SJSA1 (cell line): ENCODE results near the gene SP2. TPM values are rescaled to one million over a fixed set of nuclear protein-coding genes. Genes with fewer than 3 reads are reported as not detected.

Source experiments
- DNase-seq, 2 experiments: peaks; one replicate each; pipeline ENCODE4 v3.0.0-alpha.2; 2015 to 2020; ENCODE audit warnings: low spot score in 2 of 2, low read depth in 1 of 2
- H3K27ac ChIP-seq: fragments of 250-450 bp; sonication (Bioruptor Pico); 2 replicates; pipeline ENCODE4 v1.5.1; 2020; ENCODE audit warnings: mild to moderate bottlenecking, moderate library complexity
- H3K27me3 ChIP-seq: fragments of 250-450 bp; sonication (Bioruptor Pico); replicated peaks from 2 replicates; pipeline ENCODE4 v1.5.1; 2020; ENCODE audit warnings: mild to moderate bottlenecking, moderate library complexity
- H3K36me3 ChIP-seq: fragments of 250-450 bp; sonication (Bioruptor Pico); 2 replicates; pipeline ENCODE4 v1.5.1; 2020; ENCODE audit warnings: mild to moderate bottlenecking
- H3K4me1 ChIP-seq: fragments of 250-450 bp; sonication (Bioruptor Pico); replicated peaks from 2 replicates; pipeline ENCODE4 v1.6.1; 2021; ENCODE audit warnings: mild to moderate bottlenecking
- H3K4me3 ChIP-seq: fragments of 250-450 bp; sonication (Bioruptor Pico); 2 replicates; pipeline ENCODE4 v1.5.1; 2020; ENCODE audit warnings: mild to moderate bottlenecking
- H3K9me3 ChIP-seq: fragments of 250-450 bp; sonication (Bioruptor Pico); replicated peaks from 2 replicates; pipeline ENCODE4 v1.5.1; 2020; ENCODE audit warnings: mild to moderate bottlenecking
- total RNA-seq: library from RNA; depleted of rRNA; stranded (reverse); fragments of >200 nt; shearing (Covaris generic); gene quantifications from 2 replicates; pipeline ENCODE4 v1.2.3, GENCODE V29; 2014; rRNA removed

SP2 gene
- total RNA-seq: 1.8 and 2.1 TPM in 2 replicates

DNA sequence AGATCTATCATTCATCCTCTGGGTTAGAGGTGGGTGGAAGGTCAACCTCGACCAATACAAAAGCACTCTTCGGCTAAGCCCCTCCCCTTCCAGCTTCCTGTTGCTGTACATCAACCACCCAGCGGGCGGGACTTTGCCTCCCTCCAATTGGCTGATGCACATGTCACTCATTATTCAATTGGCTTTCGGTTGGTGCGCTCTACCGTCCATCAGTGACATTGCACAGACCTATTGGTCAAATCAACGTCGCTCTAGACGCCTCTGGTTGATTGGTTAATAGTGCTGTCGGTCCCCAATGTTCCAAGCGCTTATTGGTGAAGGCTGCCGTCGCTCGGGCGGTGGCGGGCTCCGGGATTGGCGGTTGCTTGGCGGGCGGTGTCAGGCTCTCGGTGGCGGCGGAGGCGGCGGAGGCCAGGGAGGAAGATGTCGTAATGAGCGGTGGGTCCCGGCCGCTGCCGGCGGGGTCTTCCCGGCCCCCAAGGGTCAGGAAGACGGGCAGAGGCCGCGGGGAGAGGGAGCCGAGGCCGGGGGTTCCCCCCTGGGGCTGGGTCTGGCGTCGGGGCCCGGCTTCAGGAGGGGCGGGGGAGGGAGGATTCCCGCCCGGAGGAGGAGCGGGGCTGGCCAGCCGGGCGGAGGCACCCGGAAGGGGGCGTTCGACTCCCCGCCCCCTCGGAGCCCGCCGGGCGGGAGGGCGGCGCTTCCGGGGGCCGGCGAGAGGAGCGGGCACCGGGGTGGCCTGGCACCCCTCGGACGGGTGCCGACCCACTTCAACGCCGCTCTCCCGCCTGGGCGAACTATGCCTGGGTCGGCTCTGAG, at the start of gene SP2:
Gene SP2 (plus strand): TSS at position 381 of the 816 bp plus-strand sequence. CDS start 51 bp downstream, at position 432.
- Histone ChIP-seq H3K27ac (peak within 1 kb of the TSS; percentile 99), H3K36me3 (peaks cover 18% of the 10 kb centered on the region), H3K27me3 (no peaks in the 10 kb centered on the region), H3K4me1 (peaks cover 12% of the 10 kb centered on the region), H3K4me3 (peak within 1 kb of the TSS; percentile 82), H3K9me3 (no peaks in the 10 kb centered on the region)
- peak; percentile 100 for DNase-seq

- H3K27ac ChIP-seq: no peak overlapping the region
- H3K27me3 ChIP-seq: peaks cover 70% of the 10 kb centered on the region
- no peaks in the 10 kb centered on the region for H3K9me3 ChIP-seq
- peaks cover 13% of the 10 kb centered on the region for H3K4me1 ChIP-seq
- H3K4me3 ChIP-seq: no peak overlapping the region
- H3K36me3 ChIP-seq: no peaks in the 10 kb centered on the region
- no peak for DNase-seq
Measured at GRCh38 chr17:47846716-47847340, 49.2 kb upstream of the SP2 start.

- Histone ChIP-seq H3K27me3 (peaks cover 78% of the 10 kb centered on the region), H3K36me3 (no peaks in the 10 kb centered on the region), H3K4me1 (peaks cover 13% of the 10 kb centered on the region), H3K4me3 (no peak overlapping the region), H3K27ac (no peak overlapping the region), H3K9me3 (no peaks in the 10 kb centered on the region)
- DNase-seq: no peak
Measured at GRCh38 chr17:47847341-47848197, 48.5 kb upstream of the SP2 start.

DNA sequence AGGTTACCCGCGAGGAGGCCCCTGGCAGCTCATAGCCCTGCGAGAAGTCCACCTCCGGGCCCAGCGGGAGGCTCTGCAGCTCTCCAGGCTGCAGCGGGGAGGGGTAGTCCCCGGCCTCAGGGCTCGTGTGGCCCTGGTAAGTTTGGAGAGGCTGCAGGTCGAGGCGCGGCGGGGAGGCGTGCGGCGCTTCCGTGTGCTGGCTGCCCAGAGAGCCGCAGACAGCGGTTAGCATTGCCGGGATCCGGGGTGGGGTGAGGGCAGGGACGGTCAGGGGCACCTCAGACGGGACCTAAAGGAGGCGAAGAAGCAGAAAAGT, 47.9 kb upstream of the SP2 start:
- Histone ChIP-seq H3K4me1 (peaks cover 13% of the 10 kb centered on the region), H3K27me3 (peaks cover 84% of the 10 kb centered on the region), H3K4me3 (no peak overlapping the region), H3K36me3 (no peaks in the 10 kb centered on the region), H3K9me3 (no peaks in the 10 kb centered on the region), H3K27ac (no peak overlapping the region)
- no peak for DNase-seq

- Histone ChIP-seq H3K9me3 (no peaks in the 10 kb centered on the region), H3K27me3 (peaks cover 98% of the 10 kb centered on the region), H3K27ac (no peak overlapping the region), H3K4me1 (peaks cover 13% of the 10 kb centered on the region), H3K36me3 (no peaks in the 10 kb centered on the region), H3K4me3 (no peak overlapping the region)
- no peak for DNase-seq
Measured at GRCh38 chr17:47850373-47850691, 45.7 kb upstream of the SP2 start.

GRCh38 chr17:47850692-47851573, 45.1 kb upstream of the SP2 start, which contains the start of gene SP6:
Gene SP6 (minus strand): TSS chr17:47851163. CDS start chr17:47848429, 2,734 bp downstream.
- no peak within 1 kb of the TSS for H3K4me3 ChIP-seq
- H3K4me1 ChIP-seq: peaks cover 13% of the 10 kb centered on the region
- H3K27me3 ChIP-seq: peaks cover 96% of the 10 kb centered on the region
- peak in 1 of 2 experiments; percentile 24 for DNase-seq
- no peaks in the 10 kb centered on the region for H3K9me3 ChIP-seq
- no peaks in the 10 kb centered on the region for H3K36me3 ChIP-seq
- H3K27ac ChIP-seq: no peak within 1 kb of the TSS

GRCh38 chr17:47851764-47852112, 44.3 kb upstream of the SP2 start:
- DNase-seq: no peak
- Histone ChIP-seq H3K27me3 (peaks cover 90% of the 10 kb centered on the region), H3K4me1 (peaks cover 13% of the 10 kb centered on the region), H3K36me3 (no peaks in the 10 kb centered on the region), H3K27ac (no peak overlapping the region), H3K9me3 (no peaks in the 10 kb centered on the region), H3K4me3 (no peak overlapping the region)

- no peaks in the 10 kb centered on the region for H3K9me3 ChIP-seq
- H3K27ac ChIP-seq: no peak overlapping the region
- H3K27me3 ChIP-seq: peaks cover 89% of the 10 kb centered on the region
- no peak overlapping the region for H3K4me3 ChIP-seq
- DNase-seq: peak in 1 of 2 experiments; percentile 28
- H3K36me3 ChIP-seq: no peaks in the 10 kb centered on the region
- H3K4me1 ChIP-seq: peaks cover 8% of the 10 kb centered on the region
Measured at GRCh38 chr17:47852113-47852949, 43.7 kb upstream of the SP2 start.

GRCh38 chr17:47853616-47854015, 42.4 kb upstream of the SP2 start:
- Histone ChIP-seq H3K27me3 (peaks cover 76% of the 10 kb centered on the region), H3K4me1 (peaks cover 4% of the 10 kb centered on the region), H3K36me3 (no peaks in the 10 kb centered on the region), H3K4me3 (no peak overlapping the region), H3K27ac (no peak overlapping the region), H3K9me3 (no peaks in the 10 kb centered on the region)
- DNase-seq: no peak

GRCh38 chr17:47855737-47856136, 40.3 kb upstream of the SP2 start:
- no peaks in the 10 kb centered on the region for H3K9me3 ChIP-seq
- peaks cover 2% of the 10 kb centered on the region for H3K4me1 ChIP-seq
- no peak overlapping the region for H3K4me3 ChIP-seq
- H3K27me3 ChIP-seq: peaks cover 55% of the 10 kb centered on the region
- H3K36me3 ChIP-seq: no peaks in the 10 kb centered on the region
- no peak for DNase-seq
- H3K27ac ChIP-seq: no peak overlapping the region

- H3K4me1 ChIP-seq: no peaks in the 10 kb centered on the region
- no peak overlapping the region for H3K27ac ChIP-seq
- no peaks in the 10 kb centered on the region for H3K36me3 ChIP-seq
- no peak for DNase-seq
- peaks cover 46% of the 10 kb centered on the region for H3K27me3 ChIP-seq
- no peak overlapping the region for H3K4me3 ChIP-seq
- no peaks in the 10 kb centered on the region for H3K9me3 ChIP-seq
Measured at GRCh38 chr17:47856830-47857229, 39.2 kb upstream of the SP2 start.

DNA sequence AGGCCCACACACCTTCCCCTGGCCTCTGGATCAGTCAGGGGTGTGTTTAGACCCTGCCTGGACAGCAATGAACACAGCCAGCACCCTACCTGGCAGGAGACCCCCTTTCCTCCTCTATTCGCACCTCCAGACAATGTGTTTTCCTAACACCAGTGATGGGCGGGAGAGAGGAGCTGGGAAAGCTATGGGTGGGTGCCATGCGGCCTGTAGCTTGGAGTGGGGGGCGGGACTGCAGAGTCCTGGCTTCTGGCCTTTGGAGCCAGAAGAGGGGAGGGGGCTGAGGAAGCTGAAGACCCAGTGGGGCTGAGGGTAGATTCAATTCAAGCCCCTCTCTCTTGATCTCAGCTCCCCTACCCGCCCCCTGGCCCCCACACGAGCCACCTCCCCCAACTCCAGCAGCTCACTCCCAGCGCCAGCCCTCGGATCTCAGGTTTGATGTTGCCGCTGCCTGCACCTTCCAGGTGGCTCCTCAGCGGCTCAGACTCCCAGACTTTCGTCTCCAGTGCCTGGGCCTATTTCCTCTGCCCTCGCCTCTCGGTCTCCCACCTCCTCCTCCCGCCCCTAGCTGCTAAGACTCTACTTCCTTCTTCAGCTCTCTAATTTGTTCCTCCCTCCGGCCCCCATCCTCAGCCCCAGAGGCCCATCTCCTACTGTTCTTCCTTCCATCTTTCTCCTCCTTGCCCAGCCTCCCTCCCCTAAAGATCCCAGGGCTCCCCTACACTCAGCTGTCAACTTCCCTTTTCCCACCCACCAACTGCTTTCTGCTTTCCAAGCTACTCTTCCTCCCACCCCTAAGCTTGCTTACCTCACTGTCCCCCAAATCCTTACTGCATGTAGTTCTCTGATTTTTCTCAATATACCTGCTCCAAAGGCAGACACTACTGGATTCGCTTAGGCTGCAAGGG, 38.2 kb upstream of the SP2 start:
- no peaks in the 10 kb centered on the region for H3K9me3 ChIP-seq

More for the DNA sequence above, 38.2 kb upstream of the SP2 start:
- Histone ChIP-seq H3K36me3 (no peaks in the 10 kb centered on the region), H3K27me3 (peaks cover 37% of the 10 kb centered on the region), H3K4me3 (no peak overlapping the region), H3K27ac (no peak overlapping the region), H3K4me1 (peaks cover 5% of the 10 kb centered on the region)
- DNase-seq: no peak
